ENCODE data around the gene OPN3. TPM values are rescaled to one million over a fixed set of nuclear protein-coding genes. Genes with fewer than 3 reads are reported as not detected.

Gene OPN3
- total RNA-seq, 1 donor from 2014 or later, result 29.8 TPM

- H3K36me3 ChIP-seq (ENCODE audit: control insufficient read depth, insufficient read depth, low read length), result no peaks in the 10 kb centered on the region
- no peaks in the 10 kb centered on the region for H3K27me3 ChIP-seq (ENCODE audit: control insufficient read depth, insufficient read depth, low read length)
- DNase-seq (ENCODE audit: low read depth), result no peak
- no peak overlapping the region for H3K4me3 ChIP-seq (ENCODE audit: low read depth, low read length)
- no peak for TF ChIP-seq CTCF (IDR thresholded peaks at IDR 0.05; ENCODE audit: insufficient read depth, low read length, poor library complexity, severe bottlenecking)
Measured at GRCh38 chr1:241579434-241579833, 60.7 kb downstream of the OPN3 start.

DNA sequence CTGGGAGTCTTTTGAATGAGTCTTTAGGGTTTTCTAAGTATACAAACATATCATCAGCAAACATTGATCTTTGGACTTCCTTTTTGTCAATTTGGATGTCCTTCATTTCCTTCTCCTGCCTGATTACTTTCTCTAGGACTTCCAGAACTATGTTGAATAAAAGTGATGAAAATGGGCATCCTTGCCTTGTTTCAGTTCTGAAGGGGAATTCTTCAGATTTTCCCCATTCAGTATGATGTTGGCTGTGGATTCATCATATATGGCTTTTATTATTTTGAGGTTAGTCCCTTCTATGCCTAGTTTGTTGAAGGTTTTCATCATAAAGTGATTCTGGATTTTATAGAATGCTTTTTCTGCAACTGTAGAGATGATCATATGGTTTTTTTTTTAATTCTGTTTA lies 66.0 kb downstream of the OPN3 start:
- TF ChIP-seq CTCF (IDR thresholded peaks at IDR 0.05; ENCODE audit: insufficient read depth, low read length, poor library complexity, severe bottlenecking), result no peak
- DNase-seq (ENCODE audit: low read depth), result no peak
- H3K36me3 ChIP-seq (ENCODE audit: control insufficient read depth, insufficient read depth, low read length), result no peaks in the 10 kb centered on the region
- no peaks in the 10 kb centered on the region for H3K27me3 ChIP-seq (ENCODE audit: control insufficient read depth, insufficient read depth, low read length)
- no peak overlapping the region for H3K4me3 ChIP-seq (ENCODE audit: low read depth, low read length)

- Histone ChIP-seq H3K27me3 (ENCODE audit: control insufficient read depth, insufficient read depth, low read length) (no peaks in the 10 kb centered on the region), H3K36me3 (ENCODE audit: control insufficient read depth, insufficient read depth, low read length) (no peaks in the 10 kb centered on the region)
- no peak for TF ChIP-seq CTCF (IDR thresholded peaks at IDR 0.05; ENCODE audit: insufficient read depth, low read length, poor library complexity, severe bottlenecking)
Measured at GRCh38 chr1:241569848-241570247, 70.3 kb downstream of the OPN3 start.

GRCh38 chr1:241560849-241561187 lies 79.4 kb downstream of the OPN3 start:
- TF ChIP-seq CTCF (IDR thresholded peaks at IDR 0.05; ENCODE audit: insufficient read depth, low read length, poor library complexity, severe bottlenecking), result no peak
- H3K4me3 ChIP-seq (ENCODE audit: low read depth, low read length), result no peak overlapping the region
- H3K36me3 ChIP-seq (ENCODE audit: control insufficient read depth, insufficient read depth, low read length), result no peaks in the 10 kb centered on the region
- H3K27me3 ChIP-seq (ENCODE audit: control insufficient read depth, insufficient read depth, low read length), result no peaks in the 10 kb centered on the region
- no peak for DNase-seq (ENCODE audit: low read depth)

More at GRCh38 chr1:241569848-241570247, 70.3 kb downstream of the OPN3 start:
- no peak overlapping the region for H3K4me3 ChIP-seq (ENCODE audit: low read depth, low read length)
- no peak for DNase-seq (ENCODE audit: low read depth)

DNA sequence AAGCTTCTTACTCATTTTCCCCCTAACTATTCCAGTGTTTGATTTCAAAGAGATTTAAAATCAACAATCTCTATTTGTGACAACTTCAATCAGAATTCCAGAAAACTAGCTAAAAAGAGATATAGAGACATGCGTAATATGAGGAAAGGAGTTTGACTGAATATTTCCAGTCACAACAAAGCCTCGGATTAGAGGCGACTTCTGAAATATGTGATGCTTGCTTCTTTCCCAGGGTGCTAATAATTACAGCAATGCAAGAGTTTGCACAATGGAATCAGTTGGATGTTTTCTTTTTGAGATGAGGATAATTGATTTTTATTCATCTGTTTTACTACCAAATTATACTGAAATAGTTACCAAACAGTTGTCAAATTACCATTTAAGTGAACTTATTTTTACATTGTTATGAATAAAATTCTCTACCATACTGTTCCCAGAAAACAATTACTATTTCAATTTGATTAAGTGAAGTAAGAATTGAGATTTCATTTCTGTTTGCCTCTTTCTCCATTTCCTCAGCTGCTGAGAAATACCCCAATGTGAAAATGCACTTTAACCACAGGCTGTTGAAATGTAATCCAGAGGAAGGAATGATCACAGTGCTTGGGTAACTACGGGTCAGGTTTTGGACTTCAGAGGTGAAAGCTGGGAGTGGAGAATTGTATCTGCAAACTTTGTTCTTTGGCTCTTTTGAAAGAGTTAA lies 79.9 kb downstream of the OPN3 start:
- no peaks in the 10 kb centered on the region for H3K36me3 ChIP-seq (ENCODE audit: control insufficient read depth, insufficient read depth, low read length)
- no peak for TF ChIP-seq CTCF (IDR thresholded peaks at IDR 0.05; ENCODE audit: insufficient read depth, low read length, poor library complexity, severe bottlenecking)
- no peaks in the 10 kb centered on the region for H3K27me3 ChIP-seq (ENCODE audit: control insufficient read depth, insufficient read depth, low read length)
- H3K4me3 ChIP-seq (ENCODE audit: low read depth, low read length), result no peak overlapping the region
- DNase-seq (ENCODE audit: low read depth), result no peak
